Fibroblast of the aortic adventitia (primary cell): ENCODE results near the gene MATCAP1. TPM values are rescaled to one million over a fixed set of nuclear protein-coding genes. Genes with fewer than 3 reads are reported as not detected.

Experiments used
- DNase-seq: peaks from one replicate; pipeline ENCODE4 v3.0.0-alpha.2; 2010; ENCODE audit warnings: low read depth
- H3K4me3 ChIP-seq: 2 replicates; pipeline ENCODE4 v1.5.1; 2011; ENCODE audit warnings: low read depth, mild to moderate bottlenecking, control low read depth, low read length, moderate library complexity
- total RNA-seq: library from RNA; depleted of rRNA; stranded (reverse); fragments of >200 nt; gene quantifications from 2 replicates; pipeline ENCODE4 v1.2.3, GENCODE V29; 2012; ENCODE audit warnings: low replicate concordance
- TF ChIP-seq, protein P1 (sequence below): IDR thresholded peaks from 2 replicates; pipeline ENCODE4 v1.5.1; 2011; ENCODE audit warnings: mild to moderate bottlenecking, low read length, control low read depth, inconsistent platforms; ENCODE audit not compliant: insufficient read depth

The MATCAP1 gene
- total RNA-seq, 1 donor, result 9.9 TPM

DNA sequence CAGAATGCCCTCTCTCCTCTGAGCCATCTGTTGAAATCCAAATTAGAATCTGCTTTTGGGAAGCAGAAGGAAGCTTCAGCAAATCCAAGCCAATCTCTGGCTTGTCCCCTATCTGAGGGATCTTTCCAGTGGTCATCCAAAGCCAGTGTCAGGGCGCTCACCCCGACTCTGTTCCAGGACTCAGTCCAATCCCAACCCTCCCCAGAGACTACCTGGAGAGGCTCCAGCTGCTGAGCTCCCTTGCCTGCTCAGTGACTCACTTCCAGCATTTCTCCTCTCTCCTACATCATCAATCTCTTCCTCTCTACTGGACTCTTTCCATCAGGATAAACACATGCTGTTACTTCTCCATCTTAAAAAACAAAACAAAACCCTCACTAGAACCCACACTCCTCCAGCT, 2.4 kb downstream of the MATCAP1 start:
- H3K4me3 ChIP-seq, result peak overlapping the region; percentile 15
- peak; percentile 93 for DNase-seq
- TF ChIP-seq, protein P1, sequence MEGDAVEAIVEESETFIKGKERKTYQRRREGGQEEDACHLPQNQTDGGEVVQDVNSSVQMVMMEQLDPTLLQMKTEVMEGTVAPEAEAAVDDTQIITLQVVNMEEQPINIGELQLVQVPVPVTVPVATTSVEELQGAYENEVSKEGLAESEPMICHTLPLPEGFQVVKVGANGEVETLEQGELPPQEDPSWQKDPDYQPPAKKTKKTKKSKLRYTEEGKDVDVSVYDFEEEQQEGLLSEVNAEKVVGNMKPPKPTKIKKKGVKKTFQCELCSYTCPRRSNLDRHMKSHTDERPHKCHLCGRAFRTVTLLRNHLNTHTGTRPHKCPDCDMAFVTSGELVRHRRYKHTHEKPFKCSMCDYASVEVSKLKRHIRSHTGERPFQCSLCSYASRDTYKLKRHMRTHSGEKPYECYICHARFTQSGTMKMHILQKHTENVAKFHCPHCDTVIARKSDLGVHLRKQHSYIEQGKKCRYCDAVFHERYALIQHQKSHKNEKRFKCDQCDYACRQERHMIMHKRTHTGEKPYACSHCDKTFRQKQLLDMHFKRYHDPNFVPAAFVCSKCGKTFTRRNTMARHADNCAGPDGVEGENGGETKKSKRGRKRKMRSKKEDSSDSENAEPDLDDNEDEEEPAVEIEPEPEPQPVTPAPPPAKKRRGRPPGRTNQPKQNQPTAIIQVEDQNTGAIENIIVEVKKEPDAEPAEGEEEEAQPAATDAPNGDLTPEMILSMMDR, result no peak

DNA sequence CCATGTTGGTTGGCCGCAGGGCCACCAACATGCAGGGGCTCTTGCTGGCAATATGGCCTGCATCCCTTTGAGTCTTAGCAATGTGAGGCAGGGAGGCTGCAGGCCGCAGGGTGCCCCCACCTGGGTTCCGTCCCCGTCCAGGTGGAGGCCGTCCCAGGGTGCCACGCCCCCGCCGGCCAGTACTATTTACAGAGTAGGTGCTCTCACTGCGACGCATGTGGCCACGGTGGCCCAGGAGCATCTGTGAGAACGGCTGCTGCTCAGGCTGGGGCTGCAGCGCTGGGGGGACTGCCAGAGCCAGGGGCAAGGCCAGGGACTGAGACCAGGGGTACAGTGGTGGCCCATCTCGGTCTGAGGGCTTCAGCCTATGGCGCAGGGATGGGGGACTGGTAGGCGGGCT, 3.6 kb downstream of the MATCAP1 start:
- no peak overlapping the region for H3K4me3 ChIP-seq
- TF ChIP-seq, protein P1, result no peak
- no peak for DNase-seq

DNA sequence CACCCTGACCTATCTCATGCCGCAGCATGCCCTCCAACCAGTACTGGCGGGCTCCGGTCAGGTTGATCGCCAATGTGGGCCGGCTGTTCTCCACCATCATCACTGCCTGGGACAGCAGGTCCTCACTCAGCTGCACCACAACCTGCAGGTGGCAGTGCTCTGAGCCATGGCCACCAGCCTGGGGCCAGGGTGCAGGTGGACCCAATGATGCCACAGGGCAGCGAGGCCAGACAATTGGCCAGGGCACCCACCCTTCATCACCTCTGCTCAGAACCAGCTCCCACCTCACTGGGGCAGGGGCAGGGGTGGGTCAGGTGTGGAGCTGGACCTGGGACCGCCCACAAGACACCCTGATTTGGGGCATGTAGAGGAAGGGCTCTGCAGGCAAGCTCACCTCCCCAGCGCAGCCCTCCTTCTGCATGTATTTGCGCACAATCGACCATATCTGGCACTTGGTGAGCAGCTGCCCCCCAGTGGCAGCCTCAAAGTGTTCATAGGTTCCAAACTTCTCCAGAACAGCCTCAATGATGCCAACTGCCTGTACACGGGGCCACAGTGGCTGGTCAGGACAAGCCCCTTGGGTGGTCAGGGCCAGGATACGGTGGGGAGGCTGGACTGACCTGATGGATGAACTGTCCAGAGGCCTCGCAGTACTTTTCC, 4.2 kb downstream of the MATCAP1 start:
- TF ChIP-seq, protein P1, result no peak
- DNase-seq, result no peak
- no peak overlapping the region for H3K4me3 ChIP-seq

DNA sequence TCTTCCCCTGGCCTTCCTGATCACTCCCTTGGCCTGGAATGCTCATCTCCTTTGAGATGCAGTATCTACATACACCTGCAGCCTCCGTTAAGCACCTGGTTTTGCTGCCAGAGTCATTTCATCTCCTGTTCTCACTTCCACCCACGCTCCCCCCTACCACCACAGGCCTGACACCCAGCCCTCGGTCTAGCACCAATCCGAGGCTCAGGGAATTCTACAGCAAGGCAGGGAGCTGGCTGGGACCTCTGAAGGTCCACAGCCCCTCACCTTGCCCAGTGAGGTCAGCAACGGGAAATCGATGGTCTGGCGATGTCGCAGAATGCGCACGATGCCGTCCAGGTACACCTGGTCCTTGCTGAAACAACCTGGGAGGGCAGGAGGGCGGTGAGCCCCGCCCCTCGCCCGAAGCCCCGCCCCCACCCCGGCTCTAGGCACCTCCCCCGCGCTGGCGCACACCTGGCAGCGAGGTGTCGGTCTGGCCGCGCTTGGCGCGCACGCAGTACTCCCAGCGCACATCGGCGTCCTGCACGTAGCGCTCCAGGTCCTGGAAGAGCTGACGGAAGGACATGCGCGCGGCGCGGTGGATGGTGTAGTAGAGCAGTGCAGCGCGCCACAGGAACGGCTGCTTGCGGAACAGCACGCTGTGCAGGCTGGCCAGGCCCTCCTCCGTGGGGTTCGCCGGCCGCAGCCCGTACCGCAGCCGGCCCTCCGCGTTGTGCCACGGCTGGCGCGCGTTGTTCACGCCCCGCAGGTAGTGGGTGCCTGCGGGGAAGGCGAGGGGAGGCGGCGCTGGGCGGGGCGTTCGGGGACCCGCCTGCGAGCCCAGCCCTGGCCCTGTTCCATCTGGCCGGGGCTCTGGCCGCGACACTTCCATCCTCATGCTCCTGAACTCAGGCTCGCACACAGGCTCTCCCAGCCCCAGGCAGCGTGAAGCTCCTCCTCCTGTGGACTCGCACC, 5.7 kb downstream of the MATCAP1 start:
- TF ChIP-seq, protein P1, result peak; percentile 26
- DNase-seq, result no peak
- peak overlapping the region; percentile 40 for H3K4me3 ChIP-seq

DNA sequence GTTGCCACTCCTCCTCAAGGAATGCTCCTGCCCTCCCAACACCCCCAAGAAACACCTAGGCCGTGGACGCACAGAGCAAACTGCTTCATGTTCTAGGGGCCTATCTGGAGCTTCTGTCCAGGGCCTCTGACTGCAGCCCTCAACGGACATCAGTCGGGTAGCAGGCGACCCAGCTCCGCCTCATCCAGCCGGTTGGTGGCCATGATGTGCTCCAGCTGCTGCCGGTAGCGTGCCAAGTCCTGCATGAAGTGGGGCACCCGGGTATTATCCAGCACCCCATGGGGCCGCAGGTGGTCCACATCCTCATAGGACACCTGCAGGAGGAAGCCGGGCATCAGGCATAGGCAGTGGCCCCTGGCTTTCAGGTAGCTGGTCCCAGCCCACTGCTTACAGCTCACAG, 7.1 kb downstream of the MATCAP1 start:
- TF ChIP-seq, protein P1, result no peak
- no peak overlapping the region for H3K4me3 ChIP-seq
- DNase-seq, result no peak

DNA sequence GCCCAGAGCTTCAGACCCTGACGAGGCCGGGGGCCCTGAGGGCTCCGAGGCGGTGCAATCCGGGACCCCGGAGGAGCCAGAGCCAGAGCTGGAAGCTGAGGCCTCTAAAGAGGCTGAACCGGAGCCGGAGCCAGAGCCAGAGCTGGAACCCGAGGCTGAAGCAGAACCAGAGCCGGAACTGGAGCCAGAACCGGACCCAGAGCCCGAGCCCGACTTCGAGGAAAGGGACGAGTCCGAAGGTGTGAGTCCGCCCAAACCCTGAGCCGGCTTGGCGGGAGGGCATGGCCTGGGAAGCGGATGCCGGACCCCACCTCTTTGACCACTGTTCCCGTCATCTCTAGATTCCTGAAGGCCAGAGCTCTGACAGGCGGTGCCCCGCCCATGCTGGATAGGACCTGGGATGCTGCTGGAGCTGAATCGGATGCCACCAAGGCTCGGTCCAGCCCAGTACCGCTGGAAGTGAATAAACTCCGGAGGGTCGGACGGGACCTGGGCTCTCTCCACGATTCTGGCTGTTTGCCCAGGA, 9.0 kb downstream of the MATCAP1 start:
- H3K4me3 ChIP-seq, result peak overlapping the region; percentile 55
- DNase-seq, result no peak

More for the DNA sequence above, 9.0 kb downstream of the MATCAP1 start:
- TF ChIP-seq, protein P1, result no peak
